Gastrocnemius medialis (tissue), 4 donors: ENCODE results near the gene AQP5.

Source experiments
- CTCF ChIP-seq, 5 experiments: fragments of 450-650 bp in 3 of 5; fragments of 200-600 bp in 2 of 5; sonication (generic) in 2 of 5; IDR thresholded peaks in 4 of 5; conservative IDR thresholded peaks in 1 of 5; 1 replicate in 4 of 5; 2 replicates in 1 of 5; pipeline ENCODE4 v1.5.1; 2016 to 2019; ENCODE audit warnings: antibody characterized with exemption in 5 of 5, mild to moderate bottlenecking in 3 of 5, moderate library complexity in 3 of 5
- POLR2A ChIP-seq, 2 donors: fragments of 450-650 bp; IDR thresholded peaks; one replicate each; pipeline ENCODE4 v1.6.1; 2017; ENCODE audit warnings: antibody characterized with exemption in 2 of 2, mild to moderate bottlenecking in 2 of 2, moderate library complexity in 2 of 2

GRCh38 chr12:49949866-49950265 lies 11.8 kb upstream of the AQP5 start:
- TF ChIP-seq CTCF (IDR thresholded peaks at IDR 0.05 in 4 of 5, conservative IDR thresholded peaks at IDR 0.05 in 1 of 5) (no peak), POLR2A (IDR thresholded peaks at IDR 0.05) (no peak)
